Endothelial cell of umbilical vein (primary cell): ENCODE results near the gene EEF1G.

Experiments
- CTCF ChIP-seq, 2 donors: IDR thresholded peaks; 1 replicate in 1 of 2; 2 replicates in 1 of 2; pipeline ENCODE4 v1.5.1; 2011; ENCODE audit warnings: low read length in 2 of 2, mild to moderate bottlenecking in 2 of 2, moderate library complexity in 2 of 2, control low read depth in 1 of 2, inconsistent platforms in 1 of 2, low read depth in 1 of 2; ENCODE audit not compliant: insufficient read depth in 1 of 2; ENCODE audit errors: extremely low read depth in 1 of 2
- EZH2 ChIP-seq: IDR thresholded peaks from 2 replicates; pipeline ENCODE4 v1.6.1; 2012; ENCODE audit warnings: borderline replicate concordance, low read depth, mild to moderate bottlenecking, moderate library complexity, low read length, inconsistent platforms; ENCODE audit not compliant: severe bottlenecking
- GATA2 ChIP-seq: IDR thresholded peaks from 2 replicates; pipeline ENCODE4 v1.7.0; 2011; ENCODE audit warnings: low read depth, mild to moderate bottlenecking, moderate library complexity, mixed read lengths, low read length; ENCODE audit not compliant: insufficient read length, insufficient read depth
- JUN ChIP-seq: IDR thresholded peaks from 2 replicates; pipeline ENCODE4 v1.6.1; 2011; ENCODE audit warnings: borderline replicate concordance, low read depth; ENCODE audit not compliant: insufficient read length, insufficient read depth
- POLR2A ChIP-seq: IDR thresholded peaks from 2 replicates; pipeline ENCODE4 v1.6.1; 2012; ENCODE audit warnings: low read depth, mild to moderate bottlenecking, control low read depth, low read length
- POLR2AphosphoS5 ChIP-seq: IDR thresholded peaks from 2 replicates; pipeline ENCODE4 v1.6.1; 2012; ENCODE audit warnings: low read depth, mild to moderate bottlenecking, control low read depth, low read length, moderate library complexity; ENCODE audit not compliant: insufficient read depth
- TF ChIP-seq, protein P1 (sequence below): IDR thresholded peaks from 2 replicates; pipeline ENCODE4 v1.6.1; 2011; ENCODE audit not compliant: insufficient read depth, insufficient read length

- no peak for TF ChIP-seq EZH2
- TF ChIP-seq, protein P1, sequence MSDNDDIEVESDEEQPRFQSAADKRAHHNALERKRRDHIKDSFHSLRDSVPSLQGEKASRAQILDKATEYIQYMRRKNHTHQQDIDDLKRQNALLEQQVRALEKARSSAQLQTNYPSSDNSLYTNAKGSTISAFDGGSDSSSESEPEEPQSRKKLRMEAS = no peak
- no peak for TF ChIP-seq CTCF (IDR thresholded peaks at IDR 0.05; ENCODE audit: extremely low read depth in 1 of 2, insufficient read depth in 1 of 2, low read depth in 1 of 2, low read length in 2 of 2)
- TF ChIP-seq POLR2A = peak; percentile 24
- TF ChIP-seq POLR2AphosphoS5 = no peak
- TF ChIP-seq JUN = no peak
- TF ChIP-seq GATA2 = no peak
Measured at GRCh38 chr11:62604460-62605120, 30.9 kb upstream of the EEF1G start.
